ENCODE results near the gene CHST3.
"Not testable (repeated sequence)": the region's sequence is repeated elsewhere in the genome, so short reads cannot be mapped to it uniquely, and the experiment has no call there.

CHST3 gene

DNA sequence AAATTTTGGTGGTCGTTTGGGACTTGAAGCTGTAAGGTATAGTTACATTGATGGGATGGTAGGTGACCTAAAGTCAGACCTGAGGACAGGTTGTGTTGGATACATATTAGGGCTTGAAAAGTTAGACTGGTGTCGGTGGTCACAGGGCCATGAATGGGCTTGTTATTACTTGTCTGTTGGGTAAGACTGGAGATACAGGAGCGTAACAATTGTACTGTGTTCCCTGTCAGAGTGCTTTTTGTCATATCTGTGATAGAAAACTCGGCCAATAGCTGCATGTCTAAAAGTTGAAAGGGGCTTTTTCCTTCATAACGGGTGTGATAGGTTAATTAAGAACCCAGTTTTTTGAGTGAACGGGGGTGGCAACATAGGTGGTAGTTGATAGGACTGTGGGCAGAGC lies 13.5 kb upstream of the CHST3 start:
- DNase-seq, result no peak

DNA sequence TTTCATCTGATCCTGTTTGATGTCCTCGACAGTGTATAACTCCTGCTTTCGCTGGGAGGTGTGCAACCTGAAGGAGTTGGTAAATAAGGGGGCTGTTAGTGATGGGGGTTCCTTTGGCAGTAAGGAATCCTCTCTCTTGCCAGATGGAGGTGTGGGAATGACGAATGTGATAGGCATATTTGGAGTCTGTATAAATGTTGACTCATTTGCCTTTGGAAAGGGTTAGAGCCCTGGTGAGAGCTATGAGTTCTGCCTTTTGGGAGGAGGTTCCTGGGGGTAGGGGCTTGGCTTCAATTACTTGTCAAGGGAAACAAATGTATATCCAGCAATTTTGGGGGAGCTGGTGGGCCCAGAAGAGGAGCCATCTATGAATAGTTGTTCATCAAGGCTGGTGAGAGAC lies 11.4 kb upstream of the CHST3 start:
- DNase-seq, result no peak

DNA sequence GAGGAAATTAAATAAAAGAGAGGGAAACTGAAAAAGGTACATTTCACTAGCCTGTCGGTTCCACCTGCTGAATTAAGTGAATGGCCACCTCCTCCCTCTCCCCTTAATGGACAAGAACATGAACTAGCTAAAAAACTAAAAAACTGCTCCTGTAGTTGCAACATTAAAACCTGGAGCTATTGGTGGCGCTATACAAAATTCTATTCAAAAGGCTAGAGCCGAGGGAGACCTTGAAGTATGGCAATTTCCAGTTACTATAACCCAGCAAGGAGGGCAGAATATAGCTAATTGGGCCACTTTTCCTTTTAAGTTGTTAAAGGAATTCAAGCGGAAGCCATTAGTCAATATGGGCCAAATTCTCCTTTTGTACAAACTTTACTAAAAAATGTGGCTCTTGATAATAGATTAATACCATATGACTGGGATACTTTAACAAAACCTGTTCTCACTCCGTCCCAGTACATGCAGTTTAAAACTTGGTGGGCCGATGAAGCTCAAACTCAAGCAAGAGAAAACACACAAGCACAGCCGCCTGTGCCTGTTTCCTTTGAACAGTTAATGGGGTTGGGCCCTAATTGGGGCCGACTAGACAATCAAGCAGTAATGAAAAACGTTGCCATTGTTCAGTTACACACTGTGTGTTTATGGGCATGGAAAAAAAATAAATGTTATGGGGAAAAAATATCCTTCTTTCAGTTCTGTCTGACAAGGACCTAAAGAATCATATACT lies 6.5 kb upstream of the CHST3 start:
- DNase-seq, result no peak

DNA sequence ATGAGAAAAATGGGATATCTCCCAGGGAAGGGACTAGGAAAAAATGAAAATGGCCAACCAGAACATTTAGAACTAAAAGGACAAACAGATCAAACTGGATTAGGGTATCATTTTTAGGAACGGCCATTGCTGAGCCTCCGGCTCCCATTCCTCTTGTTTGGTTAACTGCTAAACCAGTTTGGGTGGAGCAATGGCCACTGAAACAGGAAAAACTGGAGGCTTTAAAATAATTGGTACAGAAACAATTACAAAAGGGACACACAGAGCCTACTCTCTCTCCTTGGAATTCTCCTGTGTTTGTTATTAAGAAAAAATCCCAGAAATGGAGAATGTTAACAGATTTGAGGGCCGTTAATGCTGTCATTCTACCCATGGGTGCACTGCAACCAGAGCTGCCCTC lies 4.7 kb upstream of the CHST3 start:
- DNase-seq, result no peak

DNA sequence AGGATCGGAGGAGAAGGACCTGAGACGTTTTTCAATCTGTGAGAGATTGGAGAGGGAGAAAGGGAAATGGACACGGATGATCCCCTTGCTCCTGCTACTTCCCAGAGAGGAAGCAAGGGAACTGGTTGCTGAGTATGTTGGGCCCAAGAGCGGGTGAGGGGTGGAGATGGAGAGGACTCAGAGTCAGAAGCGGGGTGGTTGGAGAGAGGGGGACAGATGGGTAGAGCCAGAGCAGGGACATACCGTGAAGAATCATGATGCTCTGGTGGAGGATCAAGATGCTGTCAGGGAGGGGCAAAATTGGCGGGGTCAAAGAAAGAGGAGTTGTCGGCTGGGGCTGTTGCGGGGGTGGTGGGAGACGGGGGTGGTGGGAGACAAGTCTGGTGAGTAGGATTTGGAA lies 2.4 kb upstream of the CHST3 start:
- no peak for DNase-seq

DNA sequence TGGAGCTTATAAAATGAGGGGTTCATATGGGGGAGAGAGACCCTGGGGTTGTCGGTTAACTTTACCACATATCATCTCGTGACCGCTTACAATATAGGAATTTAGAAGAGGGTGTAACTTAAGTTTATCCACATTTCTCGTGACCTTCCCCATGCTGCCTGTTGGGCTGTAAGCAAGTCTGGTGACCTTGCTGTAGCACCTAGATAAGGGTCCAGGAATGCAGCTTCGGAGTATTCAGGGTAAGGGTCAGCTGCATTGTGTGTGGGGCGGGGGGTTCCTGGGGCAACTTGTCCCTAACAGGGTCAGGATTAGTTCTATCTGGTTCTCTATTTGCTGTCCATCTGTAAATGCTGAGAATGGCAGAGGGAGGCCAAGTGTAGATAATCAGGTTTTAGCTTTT lies 1.3 kb upstream of the CHST3 start:
- no peak for DNase-seq

DNA sequence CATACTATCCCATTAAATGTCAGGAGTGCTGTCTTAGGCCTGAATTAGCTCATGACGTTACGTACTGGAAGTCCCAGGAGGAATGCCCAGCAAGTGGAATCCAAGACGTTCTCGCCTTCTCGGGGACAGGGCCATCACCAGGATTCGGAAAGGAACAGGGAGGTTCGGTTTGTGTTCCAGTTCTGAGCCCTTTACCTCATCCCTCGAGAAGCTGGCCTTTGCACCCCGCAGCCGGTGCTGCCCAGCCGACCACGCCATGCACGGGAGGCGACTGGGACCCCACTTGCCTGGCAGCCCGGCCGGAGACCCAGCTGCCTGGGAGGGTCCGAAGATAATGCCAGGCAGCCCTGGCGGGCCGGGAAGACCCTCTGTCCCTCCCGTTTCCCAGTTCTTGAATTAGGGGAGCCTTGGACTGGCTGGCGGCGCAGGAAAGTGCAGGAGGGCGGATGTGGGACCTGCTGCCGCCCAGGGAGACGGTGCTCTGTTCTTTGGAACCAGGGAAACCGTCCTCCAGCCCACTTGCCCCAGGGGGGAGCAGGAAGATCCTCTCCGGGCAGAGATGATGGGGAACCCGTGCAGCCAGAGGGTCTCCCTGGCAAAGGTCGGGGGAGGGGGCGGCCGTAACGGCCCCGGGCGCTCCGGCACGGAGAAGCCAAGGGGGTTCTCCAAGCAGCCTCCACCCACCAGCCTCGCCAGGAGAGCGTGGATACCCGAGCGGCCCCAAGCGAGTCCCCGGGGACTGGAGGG lies 671 bp upstream of the CHST3 start:
- DNase-seq, result no peak

DNA sequence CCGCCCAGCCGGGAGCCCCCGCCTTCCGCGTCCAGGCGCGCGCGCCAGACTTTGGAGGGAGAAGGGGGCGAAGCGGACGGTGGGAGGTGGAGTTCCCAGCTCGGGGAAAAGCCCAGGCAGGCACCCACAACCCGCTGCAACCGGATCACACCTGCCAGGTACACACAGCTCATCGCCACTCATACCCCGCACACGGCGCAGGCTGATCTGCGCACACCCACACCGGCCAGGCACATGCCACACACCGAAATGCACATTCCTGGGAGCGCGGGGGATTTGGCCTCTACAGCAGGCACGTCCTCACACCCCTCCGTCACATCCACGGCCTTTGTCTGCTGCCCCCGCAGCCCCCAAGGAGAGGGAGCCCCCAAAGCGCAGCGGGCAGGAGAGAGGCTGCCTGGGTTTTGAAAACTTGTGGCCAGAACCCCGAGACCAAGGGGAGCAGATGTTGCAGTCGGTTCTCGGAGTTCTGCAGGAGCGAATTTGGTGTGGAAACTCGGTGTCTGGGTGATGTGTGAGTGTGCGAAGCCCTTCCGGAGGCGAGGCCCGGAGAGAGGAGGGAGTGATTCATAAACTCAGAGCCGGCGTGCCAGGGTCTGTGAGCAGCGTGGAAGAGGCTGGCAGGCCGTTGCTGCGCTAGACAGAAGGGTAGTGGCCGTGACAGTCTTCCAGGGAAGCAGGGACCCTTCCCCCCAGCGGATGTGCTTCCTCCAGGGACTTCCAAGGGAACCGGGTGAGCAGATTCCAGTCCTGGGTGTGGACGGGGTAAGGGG lies 734 bp downstream of the CHST3 start:
- no peak for DNase-seq

DNA sequence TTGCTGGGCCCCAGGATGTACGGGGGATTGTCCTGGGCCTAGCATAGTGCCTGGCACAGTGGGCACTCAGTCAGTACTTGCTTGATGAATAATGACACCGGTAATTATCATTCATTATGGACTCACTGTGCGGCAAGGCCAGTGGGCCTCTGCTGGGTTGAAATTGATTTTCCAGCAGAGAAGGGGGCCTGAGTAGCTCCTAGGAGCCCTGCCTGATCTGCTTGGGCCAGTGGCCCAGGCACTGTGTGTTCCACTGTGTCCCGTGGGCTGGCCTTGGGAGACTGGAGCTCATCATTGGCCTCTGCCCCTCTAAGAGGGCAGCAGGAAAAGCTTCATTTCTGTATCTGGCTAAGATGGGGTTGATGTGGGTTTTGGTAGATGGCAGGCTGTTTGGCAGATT lies 1.4 kb downstream of the CHST3 start:
- DNase-seq, result no peak

DNA sequence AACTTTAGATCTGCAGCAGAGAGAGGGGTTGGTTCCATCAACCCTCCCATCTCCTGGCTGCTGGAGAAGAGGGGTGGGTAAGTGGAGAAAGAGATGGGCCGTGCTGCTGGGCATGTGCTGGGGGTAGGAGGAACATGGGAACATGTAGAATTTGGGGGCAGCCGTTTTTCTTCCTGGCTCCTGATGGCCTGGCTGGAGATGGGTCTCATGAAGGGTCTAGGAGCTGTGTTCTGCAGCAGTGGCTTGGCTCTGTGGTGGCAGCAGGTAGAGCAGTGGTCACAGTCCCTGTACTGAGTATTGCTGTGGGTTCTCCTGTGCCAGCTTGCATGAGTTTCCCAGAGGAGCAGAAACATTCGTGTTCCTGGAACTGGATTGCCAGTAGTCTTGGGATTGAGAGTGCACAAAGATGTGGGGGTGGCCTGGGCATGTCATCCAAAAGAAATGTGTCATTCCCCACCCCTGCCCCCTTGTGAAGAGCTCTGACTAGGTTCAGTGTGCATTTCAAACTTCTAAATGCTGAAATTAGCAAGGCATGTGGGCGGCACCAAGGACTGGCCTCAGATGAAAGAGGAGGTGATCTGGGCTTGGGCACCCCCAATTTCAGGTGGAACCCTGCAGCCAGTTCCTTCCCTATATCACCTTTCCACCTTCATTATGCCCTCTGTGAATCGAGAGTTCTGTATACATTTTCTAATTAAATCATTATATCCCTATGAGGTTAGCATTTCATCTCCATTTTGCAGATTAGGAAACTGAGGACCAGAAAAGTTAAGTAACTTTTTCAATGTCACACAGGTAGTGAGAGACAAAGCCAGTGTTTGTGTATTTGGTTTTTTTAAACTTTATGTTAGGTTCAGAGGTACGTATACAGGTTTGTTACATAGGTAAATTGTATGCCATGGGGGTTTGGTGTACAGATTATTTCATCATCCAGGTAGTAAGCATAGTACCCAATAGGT lies 2.1 kb downstream of the CHST3 start:
- DNase-seq, result no peak

DNA sequence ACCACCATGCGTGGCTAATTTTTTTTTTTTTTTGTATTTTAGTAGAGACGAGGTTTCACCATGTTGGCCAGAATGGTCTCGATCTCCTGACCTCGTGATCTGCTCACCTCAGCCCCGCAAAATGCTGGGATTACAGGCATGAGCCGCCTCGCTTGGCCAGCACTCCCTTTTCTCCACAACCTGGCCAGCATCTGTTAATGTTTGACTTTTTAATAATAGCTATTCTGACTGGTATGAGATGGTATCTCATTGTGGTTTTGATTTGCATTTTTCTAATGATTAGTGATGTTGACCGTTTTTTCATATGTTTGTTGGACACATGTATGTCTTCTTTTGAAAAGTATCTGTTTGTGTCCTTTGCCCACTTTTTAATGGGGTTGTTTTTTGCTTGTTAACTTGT lies 3.8 kb downstream of the CHST3 start:
- not testable (repeated sequence) for DNase-seq

DNA sequence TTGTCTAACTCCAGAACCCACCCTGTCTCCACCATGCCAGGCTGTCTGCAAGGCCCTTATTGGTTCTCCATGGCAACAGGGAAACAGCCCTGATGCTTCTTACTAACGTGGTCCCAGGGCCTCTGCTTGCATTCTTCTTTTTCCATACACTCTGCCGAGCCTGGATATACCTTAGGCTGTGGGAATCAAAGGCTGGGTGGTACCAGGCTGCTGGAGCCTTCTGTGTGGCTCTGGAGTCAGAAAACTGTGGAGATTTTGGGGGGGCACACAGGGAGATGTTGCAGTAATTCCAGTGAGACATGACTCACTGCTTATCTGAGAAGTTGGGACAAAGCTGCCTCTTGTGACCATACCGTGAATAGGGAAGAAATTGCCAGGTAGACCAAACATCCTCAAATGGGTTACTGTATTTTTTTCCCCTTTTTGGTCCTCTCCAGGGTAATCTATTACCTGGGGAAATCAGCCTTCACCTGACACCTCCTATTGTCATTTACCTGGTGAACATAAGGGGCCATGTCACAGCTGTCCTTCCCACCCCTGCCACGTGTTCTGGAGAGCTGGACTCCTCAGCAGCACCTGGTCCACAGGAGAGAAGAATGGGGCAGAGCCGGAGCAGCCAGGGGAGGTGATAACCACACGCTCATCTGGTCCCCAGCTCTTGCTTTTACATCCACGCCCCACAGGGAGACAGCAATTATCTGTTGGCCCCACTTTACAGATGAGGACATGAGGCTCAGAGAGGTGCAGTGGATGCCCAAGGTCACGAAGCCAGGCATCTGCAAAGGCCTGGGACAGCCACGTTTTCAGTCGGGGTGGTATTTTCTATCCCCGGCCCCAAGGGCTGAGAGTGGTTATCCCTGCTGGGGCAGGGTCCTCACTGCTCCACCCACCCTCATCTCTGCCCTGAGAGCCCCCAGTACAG lies 4.6 kb downstream of the CHST3 start:
- DNase-seq, result no peak

DNA sequence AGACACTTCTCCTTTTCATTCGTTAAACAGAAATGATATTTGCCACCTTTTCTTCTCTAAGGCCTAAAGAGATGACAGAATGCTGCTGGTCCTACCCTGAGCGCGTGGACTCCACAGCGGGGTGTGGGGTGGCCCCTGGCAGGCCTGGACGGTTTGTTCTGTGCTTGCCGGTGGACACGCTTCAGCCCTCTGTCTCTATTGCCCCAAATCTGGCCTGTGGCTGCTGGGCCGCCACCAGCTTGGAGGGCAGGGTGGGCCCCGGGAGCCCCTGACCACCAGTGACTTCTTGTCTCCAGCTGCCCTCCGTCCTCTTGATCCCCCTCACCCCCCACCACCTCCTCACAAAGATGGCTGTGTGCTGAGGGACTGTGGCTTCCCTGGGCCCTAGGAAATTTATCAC lies 5.7 kb downstream of the CHST3 start:
- no peak for DNase-seq

DNA sequence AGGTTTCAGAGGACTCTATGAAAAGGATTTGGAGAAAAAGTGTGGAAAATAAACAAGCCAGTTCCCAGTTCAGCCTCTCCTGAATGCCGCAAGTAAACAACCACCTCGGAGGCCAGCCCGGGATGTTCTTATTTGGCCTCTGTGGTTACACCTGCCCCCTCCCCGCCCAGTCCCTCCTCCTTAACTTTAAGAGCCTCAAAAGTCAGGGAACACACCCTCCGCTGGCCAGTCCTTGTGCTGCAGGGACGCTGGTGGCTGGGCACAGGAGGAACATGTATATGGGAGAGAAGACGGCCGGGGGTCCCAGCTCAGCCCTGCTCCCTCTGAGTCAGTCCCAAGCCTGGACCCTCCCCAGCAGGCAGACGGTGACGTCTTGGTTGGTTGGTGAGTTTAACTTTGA lies 6.1 kb downstream of the CHST3 start:
- DNase-seq, result no peak

DNA sequence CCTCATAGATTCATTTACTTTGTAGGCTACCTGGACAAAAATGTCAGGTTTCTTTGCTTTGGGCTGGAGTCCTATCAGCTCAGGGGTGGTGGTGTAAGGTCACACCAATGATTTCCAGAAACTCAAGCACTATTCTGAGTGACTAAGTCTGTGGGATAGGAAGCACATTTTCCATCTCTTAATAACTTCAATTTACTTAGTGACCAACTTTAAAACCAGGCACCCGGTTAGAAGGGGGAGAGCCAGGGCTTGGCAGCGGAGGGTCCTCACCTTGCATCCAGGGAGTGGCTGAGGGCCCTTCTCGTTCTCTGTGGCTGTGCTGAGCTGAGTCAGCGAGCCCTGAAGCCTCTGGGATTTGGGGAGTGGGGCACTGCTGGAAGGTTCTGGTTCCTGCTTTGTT lies 6.7 kb downstream of the CHST3 start:
- no peak for DNase-seq

DNA sequence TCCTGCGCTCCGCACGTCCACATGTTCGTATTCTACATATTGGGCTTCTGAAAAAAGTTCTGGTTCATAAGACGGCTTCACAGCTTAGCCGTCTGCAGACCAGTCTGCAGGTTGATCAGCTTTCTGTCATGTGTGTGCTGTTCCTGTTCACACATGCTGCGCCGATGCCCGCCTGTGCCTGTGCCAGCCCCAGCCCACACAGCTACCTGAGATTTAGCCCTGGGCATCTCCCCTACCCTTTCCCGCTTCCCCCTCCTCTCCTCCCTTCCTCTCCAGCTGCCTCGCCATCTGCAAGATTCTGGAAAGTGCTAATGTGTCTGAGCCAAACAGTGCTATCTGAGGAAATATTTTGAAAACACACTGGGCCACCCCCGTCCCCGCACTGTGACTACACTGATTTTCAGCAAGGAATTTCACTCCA lies 7.1 kb downstream of the CHST3 start:
- DNase-seq, result peak; percentile 46

DNA sequence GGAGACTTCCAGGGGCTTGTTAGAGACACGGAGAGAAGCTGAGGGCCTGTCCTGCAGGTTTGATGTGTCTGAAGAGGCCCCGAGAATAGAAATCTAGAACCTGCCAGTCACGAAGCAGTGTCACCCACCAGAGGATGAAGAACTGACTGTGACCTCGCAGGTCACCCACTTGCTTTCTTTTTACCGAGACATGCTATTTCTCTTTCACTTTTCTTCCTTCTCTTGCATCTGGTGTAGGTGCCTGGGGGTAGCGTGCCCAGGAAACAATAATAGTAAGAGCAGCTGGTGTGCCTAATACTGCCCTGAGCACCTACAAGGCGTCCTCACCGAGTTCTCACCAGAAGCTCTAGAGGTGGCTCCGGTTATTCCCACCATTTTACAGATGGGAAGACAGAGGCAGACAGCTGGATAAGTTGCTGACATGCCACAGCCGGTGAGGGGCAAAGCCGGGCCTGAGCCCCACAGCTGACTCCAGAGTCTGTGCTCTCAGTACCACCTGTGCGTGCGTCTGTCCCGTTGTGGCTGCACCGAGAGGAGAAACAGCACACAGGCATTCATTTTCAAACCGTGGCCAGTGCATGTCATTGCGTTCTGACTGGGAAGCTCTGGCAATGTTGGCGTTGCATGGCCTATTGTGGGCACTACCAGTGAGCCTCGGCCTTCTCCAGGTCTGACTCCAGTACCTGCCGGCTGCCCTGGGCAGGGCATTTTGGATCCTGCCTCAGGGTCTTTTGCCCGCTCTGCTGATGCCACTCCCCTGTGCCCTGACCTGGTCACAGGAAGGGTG lies 7.8 kb downstream of the CHST3 start:
- no peak for DNase-seq

DNA sequence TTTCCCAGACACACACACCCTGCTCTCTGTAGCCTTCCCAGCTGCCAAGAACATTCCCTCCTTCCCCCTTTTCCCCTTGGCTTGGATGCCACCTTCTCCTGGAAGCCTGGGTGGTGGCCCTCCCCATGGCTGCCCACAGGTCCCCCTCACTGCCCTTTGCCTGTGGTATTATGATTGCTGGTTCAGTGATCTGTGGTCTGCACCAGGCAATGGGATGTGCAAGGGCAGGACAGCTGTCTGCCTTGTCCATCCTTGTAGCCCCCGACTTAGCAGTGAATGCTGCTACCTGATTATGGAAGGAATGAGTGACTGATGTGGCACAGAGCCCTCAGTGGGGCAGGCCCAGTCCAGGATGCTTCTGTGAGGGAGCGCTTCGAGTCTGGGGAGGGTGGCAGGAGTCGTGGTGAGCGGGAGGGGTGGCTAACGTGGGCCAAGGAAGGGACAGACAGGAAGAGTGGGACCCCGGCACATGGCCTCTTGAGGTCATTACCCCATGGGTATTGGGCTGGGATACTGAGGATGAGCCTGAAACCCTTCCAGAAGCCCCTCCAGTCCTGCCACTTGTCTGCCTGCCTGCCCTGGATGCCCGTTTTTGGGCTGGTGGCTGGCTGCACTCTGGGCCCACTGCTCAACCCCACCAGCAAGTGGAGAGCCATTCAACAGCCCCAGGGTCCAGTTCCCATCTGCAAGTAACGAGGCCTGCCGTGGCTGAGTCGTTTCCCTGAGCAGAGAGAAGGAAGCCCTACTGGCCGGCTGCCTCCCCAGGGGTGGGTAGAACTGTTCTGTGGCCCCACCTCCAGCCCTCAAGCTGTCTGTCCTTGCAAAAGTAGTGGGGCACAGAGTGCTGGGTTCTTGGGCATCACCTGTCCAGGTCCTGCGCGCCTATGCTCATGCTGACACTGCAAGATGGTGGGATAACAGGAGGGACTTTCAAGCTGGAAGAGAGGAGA lies 8.8 kb downstream of the CHST3 start:
- DNase-seq, result no peak

DNA sequence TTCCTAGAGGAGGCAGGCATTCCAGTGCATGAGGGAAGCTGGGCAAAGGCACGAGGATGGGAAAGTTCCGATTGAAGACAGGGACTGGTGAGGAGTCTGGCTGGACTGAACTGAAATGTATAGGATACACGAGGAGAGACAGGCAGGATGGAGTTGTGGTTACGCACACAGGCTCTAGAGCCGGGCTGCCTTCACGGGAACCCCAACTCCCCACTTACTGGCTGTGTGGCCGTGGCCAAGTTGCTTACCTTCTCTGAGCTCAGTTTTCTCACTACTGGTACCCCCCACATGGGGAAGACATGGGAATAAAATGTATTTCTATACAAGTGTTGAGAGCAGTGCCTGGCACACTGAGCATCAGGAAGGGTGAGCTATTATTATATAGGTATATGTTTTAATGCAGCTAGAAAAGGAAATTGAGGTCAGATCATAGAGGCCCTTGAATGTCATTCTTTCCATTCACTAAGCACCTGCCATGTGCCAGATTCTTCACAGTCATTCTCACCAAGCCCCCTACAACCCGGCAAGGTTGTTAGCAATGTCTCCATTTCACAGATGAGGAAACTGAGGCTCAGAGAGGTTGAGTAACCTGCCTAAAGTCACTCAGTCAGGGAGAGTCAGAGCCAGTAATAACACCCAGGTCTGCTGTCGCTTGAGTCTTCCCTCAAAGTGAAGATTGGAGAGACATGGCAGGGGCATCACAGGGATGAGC lies 9.7 kb downstream of the CHST3 start:
- DNase-seq, result no peak

Data from NCI-H2171 (cell line).